A673 (cell line): ENCODE measurements around the gene ENTR1. TPM values are rescaled to one million over a fixed set of nuclear protein-coding genes. Genes with fewer than 3 reads are reported as not detected.
A peak's percentile ranks its signal among the peaks of the same experiment; 100 is the strongest.

Source experiments
- Bru-seq: library from RNA; stranded (reverse); fragments of 400-500 nt; gene quantifications from one replicate; lab custom pipeline; 2021; lab: Mats Ljungman, UMichigan
- BruChase-seq, 2 experiments: library from RNA; stranded (reverse); fragments of 400-500 nt; gene quantifications; one replicate each; lab custom pipeline; 2021; lab: Mats Ljungman, UMichigan
- BruUV-seq: library from RNA; stranded (reverse); fragments of 400-500 nt; replicated peaks from 2 replicates; lab custom pipeline; 2021; lab: Mats Ljungman, UMichigan
- CTCF ChIA-PET: fragments of 300-600 bp; sonication (Branson Sonifier 250); formaldehyde crosslinking; loops from one replicate; lab custom pipeline; 2022; ENCODE audit warnings: antibody characterized with exemption; lab: Charles Lee
- POLR2A ChIA-PET: fragments of 300-600 bp; sonication (Branson Sonifier 250); formaldehyde crosslinking; loops from one replicate; lab custom pipeline; 2022; ENCODE audit warnings: antibody characterized with exemption; ENCODE audit not compliant: low non-redundant PET; lab: Charles Lee
- DNase-seq: peaks from one replicate; pipeline ENCODE4 v3.0.0-alpha.2; 2015; ENCODE audit warnings: low spot score
- H3K27ac ChIP-seq: fragments of 200-600 bp; sonication (generic); 2 replicates; pipeline ENCODE4 v1.5.1; 2016; ENCODE audit warnings: mixed run types, low read depth, mild to moderate bottlenecking, mixed read lengths, antibody characterized with exemption, low read length; ENCODE audit not compliant: poor library complexity, severe bottlenecking
- H3K27me3 ChIP-seq: fragments of 200-600 bp; sonication (generic); replicated peaks from 2 replicates; pipeline ENCODE4 v1.6.1; 2017; ENCODE audit warnings: mixed run types, low read depth, mild to moderate bottlenecking, mixed read lengths, antibody characterized with exemption, low read length; ENCODE audit not compliant: insufficient read depth, poor library complexity
- H3K36me3 ChIP-seq: fragments of 200-600 bp; sonication (generic); 2 replicates; pipeline ENCODE4 v1.6.1; 2016; ENCODE audit warnings: mixed run types, mild to moderate bottlenecking, mixed read lengths, antibody characterized with exemption, low read length; ENCODE audit not compliant: insufficient read depth, poor library complexity, severe bottlenecking
- H3K4me1 ChIP-seq: fragments of 200-600 bp; sonication (generic); 2 replicates; pipeline ENCODE4 v1.6.1; 2017; ENCODE audit warnings: mixed run types, mild to moderate bottlenecking, mixed read lengths, antibody characterized with exemption, low read length; ENCODE audit not compliant: insufficient read depth, poor library complexity, severe bottlenecking
- H3K4me3 ChIP-seq: fragments of 200-600 bp; sonication (generic); 2 replicates; pipeline ENCODE4 v1.5.1; 2016; ENCODE audit warnings: low read depth, mixed run types, mild to moderate bottlenecking, mixed read lengths, low read length; ENCODE audit not compliant: poor library complexity, severe bottlenecking
- H3K9me3 ChIP-seq: fragments of 200-600 bp; sonication (generic); 2 replicates; pipeline ENCODE4 v1.6.1; 2016; ENCODE audit warnings: mixed run types, low read depth, mild to moderate bottlenecking, mixed read lengths, antibody characterized with exemption, low read length; ENCODE audit not compliant: poor library complexity, severe bottlenecking
- EZH2 ChIP-seq: fragments of 200-600 bp; sonication (generic); IDR thresholded peaks from 2 replicates; pipeline ENCODE4 v1.6.1; 2017; ENCODE audit warnings: borderline replicate concordance, low read depth, mild to moderate bottlenecking, mixed read lengths, antibody characterized with exemption, low read length; ENCODE audit not compliant: poor library complexity, severe bottlenecking
- intact Hi-C: fragments of 100-400 bp; cut with micrococcal nuclease; formaldehyde crosslinking; loops from one replicate; pipeline ENCODE4 v1.10.0; 2022; ENCODE audit not compliant: unreplicated experiment
- long read RNA-seq: library from polyadenylated mRNA; stranded (forward); transcript quantifications from one replicate; pipeline ENCODE4 v2.0.0, GENCODE V29; 2022
- total RNA-seq: library from RNA; stranded (reverse); gene quantifications from 2 replicates; pipeline ENCODE4 v1.2.3, GENCODE V29; 2021
- TF ChIP-seq, protein P1 (sequence below): fragments of 300-800, 200-600 bp; sonication (generic); conservative IDR thresholded peaks from 2 replicates; pipeline ENCODE4 v1.5.1; 2017; ENCODE audit warnings: low read depth, mild to moderate bottlenecking, antibody characterized with exemption, low read length, moderate library complexity, mixed read lengths

Gene ENTR1, protein sequence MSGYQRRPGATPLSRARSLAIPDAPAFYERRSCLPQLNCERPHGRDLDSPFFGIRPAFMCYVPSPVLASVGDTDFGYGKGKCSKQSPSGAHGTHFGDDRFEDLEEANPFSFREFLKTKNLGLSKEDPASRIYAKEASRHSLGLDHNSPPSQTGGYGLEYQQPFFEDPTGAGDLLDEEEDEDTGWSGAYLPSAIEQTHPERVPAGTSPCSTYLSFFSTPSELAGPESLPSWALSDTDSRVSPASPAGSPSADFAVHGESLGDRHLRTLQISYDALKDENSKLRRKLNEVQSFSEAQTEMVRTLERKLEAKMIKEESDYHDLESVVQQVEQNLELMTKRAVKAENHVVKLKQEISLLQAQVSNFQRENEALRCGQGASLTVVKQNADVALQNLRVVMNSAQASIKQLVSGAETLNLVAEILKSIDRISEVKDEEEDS
- total RNA-seq = 135 and 146 TPM in 2 replicates
- percentile 72 among the genes with signal in this experiment for Bru-seq, nascent RNA
- BruChase-seq, experiment 1, labeled RNA remaining after a 2-hour chase = percentile 89 among the genes with signal in this experiment
- percentile 93 among the genes with signal in this experiment for BruChase-seq, experiment 2, labeled RNA remaining after a 6-hour chase
- long read RNA-seq, transcript ENTR1-201 (9 exons, 2,314 nt) = major isoform, 29 of 129 reads
- long read RNA-seq, transcript ENTR1-204 (8 exons, 2,129 nt) = minor isoform, 24 of 129 reads
- long read RNA-seq, transcript ENTR1-202 (10 exons, 2,304 nt) = minor isoform, 13 of 129 reads
- long read RNA-seq, partial matches to known transcripts = 30 of 129 reads
- long read RNA-seq, other reads (novel, unspliced or antisense) = 33 of 129 reads

DNA sequence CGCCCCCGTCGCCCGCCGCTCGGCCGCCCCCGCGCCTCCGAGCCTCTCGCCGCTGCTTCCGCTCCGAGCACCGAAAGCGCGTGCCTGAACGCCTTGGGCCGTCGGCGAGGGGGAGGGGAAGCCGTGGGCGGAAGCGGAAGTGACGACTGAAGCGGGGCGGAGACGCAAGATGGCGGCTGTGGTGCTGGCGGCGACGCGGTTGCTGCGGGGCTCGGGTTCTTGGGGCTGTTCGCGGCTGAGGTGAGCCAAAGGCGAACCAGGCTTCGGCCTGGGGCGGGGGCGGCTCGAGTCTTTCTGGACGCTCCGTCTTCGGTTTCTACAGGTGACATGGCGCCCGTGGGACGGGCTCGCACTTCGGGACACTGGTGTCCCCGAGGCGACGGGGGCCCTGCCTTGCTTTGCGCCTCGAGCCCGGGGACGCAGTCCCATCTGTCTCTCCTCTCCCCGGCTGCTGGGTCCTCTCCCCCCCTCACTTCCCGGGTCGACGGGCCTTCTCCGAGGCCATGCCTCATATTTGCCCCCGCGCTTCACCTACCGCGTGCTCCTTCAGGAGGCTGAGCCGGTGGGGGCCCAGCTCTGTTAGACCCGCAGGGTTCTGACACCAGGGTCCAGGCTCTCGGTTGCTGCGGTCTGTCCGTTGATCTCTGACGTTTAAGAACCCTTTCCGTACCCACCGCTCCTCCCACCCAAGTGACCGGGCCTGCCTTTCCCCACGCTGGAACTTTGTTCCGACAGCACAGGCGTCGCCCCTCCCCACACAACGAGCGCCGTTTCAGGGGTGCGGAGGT, at the start of gene ENTR1, which contains the start of gene PMPCA:
TSS of gene ENTR1 (minus strand) at position 115 of the 788 bp plus-strand sequence. CDS start 217 bp downstream, outside the sequence.
TSS of gene PMPCA (plus strand) at position 159 of the 788 bp plus-strand sequence. CDS start at position 170, 11 bp downstream.
- ChIA-PET CTCF (no interaction called here), POLR2A (no interaction called here)
- Histone ChIP-seq H3K27ac (peak within 1 kb of the TSS; percentile 93), H3K36me3 (peaks cover 56% of the 10 kb centered on the region), H3K4me3 (peak within 1 kb of the TSS; percentile 93), H3K27me3 (no peaks in the 10 kb centered on the region), H3K4me1 (peaks cover 10% of the 10 kb centered on the region), H3K9me3 (no peaks in the 10 kb centered on the region)
- no TSS peak for BruUV-seq
- TF ChIP-seq, protein P1, sequence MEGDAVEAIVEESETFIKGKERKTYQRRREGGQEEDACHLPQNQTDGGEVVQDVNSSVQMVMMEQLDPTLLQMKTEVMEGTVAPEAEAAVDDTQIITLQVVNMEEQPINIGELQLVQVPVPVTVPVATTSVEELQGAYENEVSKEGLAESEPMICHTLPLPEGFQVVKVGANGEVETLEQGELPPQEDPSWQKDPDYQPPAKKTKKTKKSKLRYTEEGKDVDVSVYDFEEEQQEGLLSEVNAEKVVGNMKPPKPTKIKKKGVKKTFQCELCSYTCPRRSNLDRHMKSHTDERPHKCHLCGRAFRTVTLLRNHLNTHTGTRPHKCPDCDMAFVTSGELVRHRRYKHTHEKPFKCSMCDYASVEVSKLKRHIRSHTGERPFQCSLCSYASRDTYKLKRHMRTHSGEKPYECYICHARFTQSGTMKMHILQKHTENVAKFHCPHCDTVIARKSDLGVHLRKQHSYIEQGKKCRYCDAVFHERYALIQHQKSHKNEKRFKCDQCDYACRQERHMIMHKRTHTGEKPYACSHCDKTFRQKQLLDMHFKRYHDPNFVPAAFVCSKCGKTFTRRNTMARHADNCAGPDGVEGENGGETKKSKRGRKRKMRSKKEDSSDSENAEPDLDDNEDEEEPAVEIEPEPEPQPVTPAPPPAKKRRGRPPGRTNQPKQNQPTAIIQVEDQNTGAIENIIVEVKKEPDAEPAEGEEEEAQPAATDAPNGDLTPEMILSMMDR = no peak
- DNase-seq = peak; percentile 95
- intact Hi-C loops = no loop called here

DNA sequence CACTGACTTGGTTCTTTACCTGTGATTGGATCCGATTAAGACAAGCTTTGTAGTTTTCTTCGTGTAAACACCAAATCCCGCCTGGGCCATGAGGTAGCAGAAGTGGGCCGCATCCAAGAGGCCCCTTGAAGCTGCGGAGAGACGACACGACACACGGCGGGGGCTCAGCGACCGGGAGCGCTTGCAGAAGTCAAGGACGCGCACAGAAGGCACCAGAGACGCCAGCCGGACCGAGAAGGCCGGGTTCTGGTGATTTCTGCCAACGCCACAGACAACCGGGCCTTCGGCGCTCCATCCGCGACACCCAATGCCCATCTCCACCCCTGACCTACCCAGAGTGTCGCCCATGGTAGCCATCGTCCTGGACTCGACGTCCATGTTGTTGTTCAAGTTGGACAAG, 49.0 kb upstream of the ENTR1 start:
- H3K4me3 ChIP-seq = no peak overlapping the region
- no peak overlapping the region for H3K27ac ChIP-seq
- no peaks in the 10 kb centered on the region for H3K4me1 ChIP-seq
- no TSS peak for BruUV-seq
- TF ChIP-seq, protein P1 = no peak
- no peak for TF ChIP-seq EZH2
- no peak for DNase-seq
- H3K36me3 ChIP-seq = peaks cover 82% of the 10 kb centered on the region
- no peaks in the 10 kb centered on the region for H3K27me3 ChIP-seq
- ChIA-PET POLR2A (no interaction called here), CTCF (no interaction called here)
- intact Hi-C loops = no loop called here
- no peaks in the 10 kb centered on the region for H3K9me3 ChIP-seq

DNA sequence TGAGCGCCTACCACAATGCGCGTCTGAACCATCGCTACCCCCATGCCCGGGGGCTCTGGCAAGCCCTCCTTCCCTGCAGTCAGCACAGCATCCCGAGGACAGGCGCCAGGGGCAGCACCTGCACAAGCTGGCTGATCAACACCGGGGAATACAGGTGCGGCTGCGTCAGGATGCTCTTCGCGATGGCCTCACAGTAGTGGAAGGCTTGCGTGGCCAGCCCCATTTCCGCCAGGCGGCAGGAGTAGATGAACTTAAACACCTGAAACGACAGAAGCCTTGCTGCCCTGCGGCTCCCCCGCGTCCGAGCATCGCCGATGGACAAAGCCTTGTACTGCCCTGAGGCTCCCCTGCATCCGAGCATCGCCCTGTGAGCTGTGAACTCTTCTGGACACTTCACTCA, 46.9 kb upstream of the ENTR1 start:
- no peaks in the 10 kb centered on the region for H3K4me1 ChIP-seq
- peaks cover 73% of the 10 kb centered on the region for H3K36me3 ChIP-seq
- TF ChIP-seq, protein P1 = no peak
- no peak for TF ChIP-seq EZH2
- no peak overlapping the region for H3K27ac ChIP-seq
- BruUV-seq = no TSS peak
- intact Hi-C loops = no loop called here
- no peak overlapping the region for H3K4me3 ChIP-seq
- POLR2A ChIA-PET = no interaction called here
- no peak for DNase-seq
- CTCF ChIA-PET = no interaction called here
- H3K27me3 ChIP-seq = no peaks in the 10 kb centered on the region
- H3K9me3 ChIP-seq = no peaks in the 10 kb centered on the region
